Keratinocyte (primary cell): ENCODE results near the gene PARL. TPM values are rescaled to one million over a fixed set of nuclear protein-coding genes. Genes with fewer than 3 reads are reported as not detected.

ENCODE experiments used
- DNase-seq: peaks from one replicate; pipeline ENCODE4 v3.0.0-alpha.2; 2011; ENCODE audit warnings: low read depth, missing footprints, low spot score
- FAIRE-seq: peaks from 2 replicates; lab custom pipeline; 2011; peaks lifted over from hg19 to GRCh38; lab: Jason Lieb, UNC
- H2AFZ ChIP-seq: 2 replicates; pipeline ENCODE4 v1.6.0; 2012; ENCODE audit warnings: low read length, control low read depth, inconsistent platforms; ENCODE audit not compliant: control insufficient read depth
- H3K27ac ChIP-seq: 2 replicates; pipeline ENCODE4 v1.5.1; 2011; ENCODE audit warnings: low read length; ENCODE audit not compliant: control insufficient read depth, insufficient read depth
- H3K27me3 ChIP-seq: 3 replicates; pipeline ENCODE4 v1.6.0; 2011; ENCODE audit warnings: low read length; ENCODE audit not compliant: control insufficient read depth, insufficient read depth; ENCODE audit errors: extremely low read depth
- H3K36me3 ChIP-seq, 2 experiments: 2 replicates in 1 of 2; 3 replicates in 1 of 2; pipeline ENCODE4 v1.5.1; 2011; ENCODE audit warnings: low read length in 2 of 2, mild to moderate bottlenecking in 1 of 2; ENCODE audit not compliant: control insufficient read depth in 2 of 2, insufficient read depth in 2 of 2; ENCODE audit errors: extremely low read depth in 1 of 2
- H3K4me1 ChIP-seq: 3 replicates; pipeline ENCODE4 v1.5.1; 2011; ENCODE audit warnings: low read length; ENCODE audit not compliant: control insufficient read depth, insufficient read depth; ENCODE audit errors: extremely low read depth
- H3K4me2 ChIP-seq: 3 replicates; pipeline ENCODE4 v1.6.0; 2011; ENCODE audit warnings: low read depth, low read length; ENCODE audit not compliant: control insufficient read depth, insufficient read depth; ENCODE audit errors: extremely low read depth
- H3K4me3 ChIP-seq, 3 experiments: fragments of 200-600 bp in 1 of 3; sonication (generic) in 1 of 3; 2 replicates in 2 of 3; 3 replicates in 1 of 3; pipeline ENCODE4 v1.5.1; 2011 to 2016; ENCODE audit warnings: low read length in 3 of 3, mild to moderate bottlenecking in 3 of 3, control low read depth in 2 of 3, inconsistent platforms in 1 of 3, low read depth in 1 of 3, mixed read lengths in 1 of 3, mixed run types in 1 of 3, moderate library complexity in 1 of 3; ENCODE audit not compliant: control insufficient read depth in 2 of 3, insufficient read depth in 2 of 3; ENCODE audit errors: extremely low read depth in 1 of 3
- H3K79me2 ChIP-seq: 2 replicates; pipeline ENCODE4 v1.6.0; 2012; ENCODE audit warnings: low read length; ENCODE audit not compliant: control insufficient read depth, insufficient read depth
- H3K9ac ChIP-seq: 3 replicates; pipeline ENCODE4 v1.6.0; 2011; ENCODE audit warnings: low read length; ENCODE audit not compliant: control insufficient read depth, insufficient read depth; ENCODE audit errors: extremely low read depth
- H3K9me1 ChIP-seq: 3 replicates; pipeline ENCODE4 v1.6.0; 2011; ENCODE audit warnings: low read length; ENCODE audit not compliant: control insufficient read depth, insufficient read depth; ENCODE audit errors: extremely low read depth
- H3K9me3 ChIP-seq: 2 replicates; pipeline ENCODE4 v1.5.1; 2012; ENCODE audit warnings: low read depth, low read length; ENCODE audit not compliant: control insufficient read depth
- H4K20me1 ChIP-seq: 3 replicates; pipeline ENCODE4 v1.6.0; 2011; ENCODE audit warnings: low read length; ENCODE audit not compliant: control insufficient read depth, insufficient read depth; ENCODE audit errors: extremely low read depth
- EZH2 ChIP-seq: IDR thresholded peaks from one replicate; pipeline ENCODE4 v1.6.1; 2012; ENCODE audit warnings: inconsistent platforms, mild to moderate bottlenecking, low read length, moderate library complexity
- dilution Hi-C: fragments of 300-500 bp; cut with MboI; formaldehyde crosslinking; loops from one replicate; pipeline ENCODE4 v1.7.0; 2020; ENCODE audit warnings: low sequenced_read_pairs; ENCODE audit not compliant: extremely low pct_ligation_motif_present
- polyA plus RNA-seq, 5 experiments: library from polyadenylated mRNA; depleted of rRNA in 3 of 5; stranded (reverse) in 3 of 5; stranded (forward) in 1 of 5; unstranded in 1 of 5; fragments of >200 nt; gene quantifications; 1 replicate in 1 of 5; 2 replicates in 3 of 5; 3 replicates in 1 of 5; pipeline versions ENCODE4 v1.2.1 to v1.2.3, GENCODE V29; 2011 to 2012; ENCODE audit warnings: missing spikeins in 2 of 5, low read depth in 1 of 5, low replicate concordance in 1 of 5
- TF ChIP-seq, protein P1 (sequence below), 3 experiments: IDR thresholded peaks in 1 of 3; conservative IDR thresholded peaks in 1 of 3; optimal IDR thresholded peaks in 1 of 3; 2 replicates in 2 of 3; 3 replicates in 1 of 3; pipeline versions ENCODE3 to v1.5.1; 2011; ENCODE audit warnings: low read length in 3 of 3, mild to moderate bottlenecking in 3 of 3, moderate library complexity in 2 of 3, control low read depth in 1 of 3, inconsistent platforms in 1 of 3; ENCODE audit not compliant: insufficient read depth in 2 of 3; ENCODE audit errors: extremely low read depth in 1 of 3

Gene PARL
- polyA plus RNA-seq, 1 donor (not counting 4 experiments of a cell fraction or from before 2014, with no cell fraction given): 68.9 TPM

DNA sequence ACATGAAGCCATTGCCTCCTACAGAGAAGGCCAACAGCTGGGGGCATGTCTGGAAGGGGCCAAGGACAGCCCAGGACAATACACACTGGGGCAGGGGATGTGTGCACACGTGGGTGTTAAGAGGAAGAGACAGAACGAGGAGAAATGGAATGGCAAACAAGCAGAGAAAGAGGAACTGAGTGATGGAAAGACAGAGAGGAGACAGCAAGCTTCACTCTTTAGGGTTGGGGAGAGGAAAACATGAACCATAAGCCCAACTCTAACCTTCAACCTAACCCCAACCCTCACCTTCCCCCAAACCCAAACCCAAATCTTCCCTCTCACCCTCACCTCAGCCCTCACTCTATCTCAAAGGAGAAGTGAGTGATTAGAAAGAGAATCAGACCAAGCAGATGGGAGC, 11.9 kb upstream of the PARL start:
- Histone ChIP-seq H4K20me1 (no peaks in the 10 kb centered on the region), H3K9me3 (no peaks in the 10 kb centered on the region), H3K4me2 (no peak overlapping the region), H3K9ac (no peak overlapping the region), H3K27ac (no peak overlapping the region), H3K79me2 (no peaks in the 10 kb centered on the region), H3K4me1 (no peaks in the 10 kb centered on the region), H3K36me3 (no peaks in the 10 kb centered on the region), H3K27me3 (no peaks in the 10 kb centered on the region), H2AFZ (no peak overlapping the region), H3K4me3 (no peak overlapping the region), H3K9me1 (no peaks in the 10 kb centered on the region)
- DNase-seq: no peak
- no peak for TF ChIP-seq EZH2
- TF ChIP-seq, protein P1, sequence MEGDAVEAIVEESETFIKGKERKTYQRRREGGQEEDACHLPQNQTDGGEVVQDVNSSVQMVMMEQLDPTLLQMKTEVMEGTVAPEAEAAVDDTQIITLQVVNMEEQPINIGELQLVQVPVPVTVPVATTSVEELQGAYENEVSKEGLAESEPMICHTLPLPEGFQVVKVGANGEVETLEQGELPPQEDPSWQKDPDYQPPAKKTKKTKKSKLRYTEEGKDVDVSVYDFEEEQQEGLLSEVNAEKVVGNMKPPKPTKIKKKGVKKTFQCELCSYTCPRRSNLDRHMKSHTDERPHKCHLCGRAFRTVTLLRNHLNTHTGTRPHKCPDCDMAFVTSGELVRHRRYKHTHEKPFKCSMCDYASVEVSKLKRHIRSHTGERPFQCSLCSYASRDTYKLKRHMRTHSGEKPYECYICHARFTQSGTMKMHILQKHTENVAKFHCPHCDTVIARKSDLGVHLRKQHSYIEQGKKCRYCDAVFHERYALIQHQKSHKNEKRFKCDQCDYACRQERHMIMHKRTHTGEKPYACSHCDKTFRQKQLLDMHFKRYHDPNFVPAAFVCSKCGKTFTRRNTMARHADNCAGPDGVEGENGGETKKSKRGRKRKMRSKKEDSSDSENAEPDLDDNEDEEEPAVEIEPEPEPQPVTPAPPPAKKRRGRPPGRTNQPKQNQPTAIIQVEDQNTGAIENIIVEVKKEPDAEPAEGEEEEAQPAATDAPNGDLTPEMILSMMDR (optimal IDR thresholded peaks at IDR 0.05 in 1 of 3, IDR thresholded peaks at IDR 0.05 in 1 of 3, conservative IDR thresholded peaks at IDR 0.05 in 1 of 3; ENCODE audit: extremely low read depth in 1 of 3, insufficient read depth in 2 of 3, low read length in 3 of 3): no peak
- dilution Hi-C loops: no loop called here
- FAIRE-seq: no peak

DNA sequence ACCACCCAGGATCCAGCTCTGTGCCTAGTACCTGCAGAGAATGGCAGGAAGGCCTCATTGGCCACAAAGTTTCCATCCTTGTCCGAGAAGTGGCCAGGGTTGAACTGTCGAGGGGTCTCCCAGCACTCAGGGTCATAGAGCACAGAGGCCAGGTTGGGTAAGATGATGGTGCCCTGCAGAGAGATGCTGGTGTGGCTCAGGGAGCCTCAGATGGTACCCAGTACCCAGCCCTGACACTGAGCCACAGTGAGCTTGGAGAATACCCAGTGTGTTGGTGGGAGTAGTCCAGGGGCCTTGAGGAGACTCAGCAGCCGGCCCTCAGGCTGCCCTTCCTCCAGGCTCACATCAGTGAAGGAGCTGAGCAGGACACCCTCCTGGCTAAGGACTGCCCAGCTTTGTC, 11.5 kb upstream of the PARL start:
- no peak overlapping the region for H3K9ac ChIP-seq

More for the DNA sequence above, 11.5 kb upstream of the PARL start:
- Histone ChIP-seq H3K4me3 (no peak overlapping the region), H4K20me1 (no peaks in the 10 kb centered on the region), H3K27me3 (no peaks in the 10 kb centered on the region), H3K9me1 (no peaks in the 10 kb centered on the region), H3K27ac (no peak overlapping the region), H3K79me2 (no peaks in the 10 kb centered on the region), H3K4me2 (no peak overlapping the region), H3K4me1 (no peaks in the 10 kb centered on the region), H2AFZ (no peak overlapping the region), H3K9me3 (no peaks in the 10 kb centered on the region), H3K36me3 (no peaks in the 10 kb centered on the region)
- TF ChIP-seq, protein P1 (optimal IDR thresholded peaks at IDR 0.05 in 1 of 3, IDR thresholded peaks at IDR 0.05 in 1 of 3, conservative IDR thresholded peaks at IDR 0.05 in 1 of 3; ENCODE audit: extremely low read depth in 1 of 3, insufficient read depth in 2 of 3, low read length in 3 of 3): no peak
- TF ChIP-seq EZH2: no peak
- dilution Hi-C loops: no loop called here
- no peak for DNase-seq
- FAIRE-seq: no peak
